H9 (cell line): ENCODE results near the gene FOXD1. TPM values are rescaled to one million over a fixed set of nuclear protein-coding genes. Genes with fewer than 3 reads are reported as not detected.

Source experiments
- DNase-seq: peaks from one replicate; pipeline ENCODE4 v3.0.0-alpha.2; 2017
- H2AFZ ChIP-seq: one replicate; pipeline ENCODE4 v1.6.1; 2013; ENCODE audit warnings: mild to moderate bottlenecking, low read length, control low read depth, moderate library complexity
- H2AK5ac ChIP-seq: 2 replicates; pipeline ENCODE4 v1.6.1; 2013; ENCODE audit warnings: low read length, control low read depth, mixed read lengths; ENCODE audit not compliant: insufficient read length
- H2BK120ac ChIP-seq: one replicate; pipeline ENCODE4 v1.6.1; 2013; ENCODE audit warnings: low read depth, mild to moderate bottlenecking, low read length, control low read depth, inconsistent platforms; ENCODE audit not compliant: poor library complexity, severe bottlenecking
- H2BK12ac ChIP-seq: 2 replicates; pipeline ENCODE4 v1.6.1; 2013; ENCODE audit warnings: low read length, control low read depth, mixed read lengths, low read depth; ENCODE audit not compliant: insufficient read length
- H2BK15ac ChIP-seq: 2 replicates; pipeline ENCODE4 v1.6.1; 2013; ENCODE audit warnings: low read depth, low read length, control low read depth
- H2BK20ac ChIP-seq: one replicate; pipeline ENCODE4 v1.6.1; 2013; ENCODE audit warnings: low read depth, mild to moderate bottlenecking, low read length, control low read depth, inconsistent platforms; ENCODE audit not compliant: poor library complexity, severe bottlenecking
- H2BK5ac ChIP-seq: 2 replicates; pipeline ENCODE4 v1.6.1; 2013; ENCODE audit warnings: low read length, control low read depth, mixed read lengths; ENCODE audit not compliant: insufficient read length
- H3K14ac ChIP-seq: 2 replicates; pipeline ENCODE4 v1.6.1; 2013; ENCODE audit warnings: low read length, control low read depth; ENCODE audit not compliant: insufficient read depth
- H3K18ac ChIP-seq: 2 replicates; pipeline ENCODE4 v1.6.1; 2013; ENCODE audit warnings: low read depth, mild to moderate bottlenecking, mixed read lengths, low read length, control low read depth; ENCODE audit not compliant: insufficient read length
- H3K23ac ChIP-seq: 2 replicates; pipeline ENCODE4 v1.6.1; 2013; ENCODE audit warnings: low read length, control low read depth, mixed read lengths, low read depth; ENCODE audit not compliant: insufficient read length
- H3K23me2 ChIP-seq: 2 replicates; pipeline ENCODE4 v1.6.1; 2013; ENCODE audit warnings: low read depth, mild to moderate bottlenecking, mixed read lengths, low read length, control low read depth; ENCODE audit not compliant: insufficient read length, poor library complexity, severe bottlenecking
- H3K27ac ChIP-seq: 2 replicates; pipeline ENCODE4 v1.5.1; 2013; ENCODE audit warnings: low read length, control low read depth, mixed read lengths, low read depth; ENCODE audit not compliant: insufficient read length
- H3K27me3 ChIP-seq: 2 replicates; pipeline ENCODE4 v1.6.1; 2013; ENCODE audit warnings: low read length, control low read depth, inconsistent platforms; ENCODE audit not compliant: insufficient read depth
- H3K4ac ChIP-seq: 2 replicates; pipeline ENCODE4 v1.6.1; 2013; ENCODE audit warnings: low read depth, mild to moderate bottlenecking, control low read depth, inconsistent platforms, low read length, moderate library complexity
- H3K4me1 ChIP-seq: 2 replicates; pipeline ENCODE4 v1.6.1; 2013; ENCODE audit warnings: low read length, control low read depth, inconsistent platforms; ENCODE audit not compliant: insufficient read depth
- H3K4me2 ChIP-seq: 2 replicates; pipeline ENCODE4 v1.6.1; 2013; ENCODE audit warnings: low read length, control low read depth, mixed read lengths; ENCODE audit not compliant: insufficient read length, insufficient read depth
- H3K56ac ChIP-seq: 2 replicates; pipeline ENCODE4 v1.6.1; 2013; ENCODE audit warnings: low read depth, mild to moderate bottlenecking, mixed read lengths, low read length, control low read depth; ENCODE audit not compliant: insufficient read length
- H3K79me1 ChIP-seq: 2 replicates; pipeline ENCODE4 v1.6.1; 2013; ENCODE audit warnings: low read depth, mild to moderate bottlenecking, moderate library complexity, low read length, control low read depth, inconsistent platforms; ENCODE audit not compliant: insufficient read depth, poor library complexity, severe bottlenecking
- H3K79me2 ChIP-seq: 2 replicates; pipeline ENCODE4 v1.6.1; 2013; ENCODE audit warnings: low read length, control low read depth, inconsistent platforms; ENCODE audit not compliant: insufficient read depth
- H3K9ac ChIP-seq: 2 replicates; pipeline ENCODE4 v1.6.1; 2013; ENCODE audit warnings: low read length, control low read depth, mixed read lengths; ENCODE audit not compliant: insufficient read length; ENCODE audit errors: extremely low read depth
- H3K9me3 ChIP-seq: one replicate; pipeline ENCODE4 v1.6.1; 2013; ENCODE audit warnings: low read depth, low read length, inconsistent platforms; ENCODE audit not compliant: control insufficient read depth
- H3T11ph ChIP-seq: one replicate; pipeline ENCODE4 v1.6.1; 2013; ENCODE audit warnings: mild to moderate bottlenecking, low read length, control low read depth, inconsistent platforms
- H4K20me1 ChIP-seq: one replicate; pipeline ENCODE4 v1.6.1; 2013; ENCODE audit not compliant: control insufficient read depth, insufficient read length, insufficient read depth
- H4K5ac ChIP-seq: 2 replicates; pipeline ENCODE4 v1.6.1; 2013; ENCODE audit warnings: low read depth, mild to moderate bottlenecking, mixed read lengths, low read length, control low read depth; ENCODE audit not compliant: insufficient read length
- H4K8ac ChIP-seq: replicated peaks from 2 replicates; pipeline ENCODE4 v1.6.1; 2013; ENCODE audit warnings: low read length, control low read depth, mixed read lengths, low read depth; ENCODE audit not compliant: insufficient read length
- H4K91ac ChIP-seq: 2 replicates; pipeline ENCODE4 v1.6.1; 2013; ENCODE audit warnings: low read depth, mild to moderate bottlenecking, moderate library complexity, mixed read lengths, low read length, control low read depth; ENCODE audit not compliant: insufficient read length
- H3K27ac Mint-ChIP-seq, 3 experiments: 2 replicates in 2 of 3; 3 replicates in 1 of 3; pipeline ENCODE4 v1.8.0; 2020 to 2021; ENCODE audit warnings: mixed read lengths in 3 of 3, mild to moderate bottlenecking in 1 of 3, moderate library complexity in 1 of 3
- H3K27me3 Mint-ChIP-seq: 2 replicates; pipeline ENCODE4 v1.8.0; 2021; ENCODE audit warnings: low read depth, mild to moderate bottlenecking, moderate library complexity, mixed read lengths
- H3K36me3 Mint-ChIP-seq, 3 experiments: 2 replicates in 2 of 3; 3 replicates in 1 of 3; pipeline ENCODE4 v1.8.0; 2020 to 2021; ENCODE audit warnings: low read depth in 3 of 3, mixed read lengths in 3 of 3; ENCODE audit not compliant: insufficient read depth in 1 of 3
- H3K4me1 Mint-ChIP-seq, 2 experiments: 2 replicates each; pipeline ENCODE4 v1.8.0; 2020; ENCODE audit warnings: mixed read lengths in 2 of 2
- H3K4me3 Mint-ChIP-seq, 2 experiments: 2 replicates in 1 of 2; 3 replicates in 1 of 2; pipeline ENCODE4 v1.8.0; 2020 to 2021; ENCODE audit warnings: mild to moderate bottlenecking in 2 of 2, mixed read lengths in 2 of 2, moderate library complexity in 1 of 2
- H3K9me3 Mint-ChIP-seq, 2 experiments: 2 replicates in 1 of 2; 3 replicates in 1 of 2; pipeline ENCODE4 v1.8.0; 2020; ENCODE audit warnings: mild to moderate bottlenecking in 2 of 2, mixed read lengths in 2 of 2, moderate library complexity in 1 of 2
- WGBS: extraction: QIAGEN DNeasy Blood & Tissue Kit; methylation state at CpG from one replicate; pipeline ENCODE4 v1.1.7; 2013; ENCODE audit warnings: missing lambda C conversion rate, low lambda C conversion rate, mixed read lengths; ENCODE audit not compliant: insufficient read length; ENCODE audit errors: extremely low coverage; 5-methylcytosine and 5-hydroxymethylcytosine counted together
- total RNA-seq: library from RNA; stranded (reverse); gene quantifications from 2 replicates; pipeline ENCODE4 v1.2.1, GENCODE V29; 2021
- TF ChIP-seq, protein P1 (sequence below): fragments of 200-600 bp; sonication (generic); conservative IDR thresholded peaks from 3 replicates; pipeline ENCODE4 v1.8.0; 2021; ENCODE audit warnings: antibody characterized with exemption, mild to moderate bottlenecking

FOXD1 gene
- total RNA-seq, 1 experiment from 2014 or later = 0.20 TPM

GRCh38 chr5:73454379-73455036, 5.9 kb upstream of the FOXD1 start:
- peaks cover 51% of the 10 kb centered on the region for H3K27me3 Mint-ChIP-seq
- Histone ChIP-seq H3K18ac (no peak overlapping the region), H3K79me2 (no peaks in the 10 kb centered on the region), H2AFZ (no peak overlapping the region), H2BK20ac (no peak overlapping the region), H2BK120ac (no peak overlapping the region), H3K23me2 (peaks cover 7% of the 10 kb centered on the region), H2BK12ac (no peak overlapping the region), H4K20me1 (no peaks in the 10 kb centered on the region), H2AK5ac (no peak overlapping the region), H3K27ac (no peak overlapping the region), H4K8ac (no peak overlapping the region), H2BK15ac (no peak overlapping the region), H2BK5ac (no peak overlapping the region), H3K4me2 (no peak overlapping the region), H3T11ph (no peak overlapping the region), H3K56ac (no peak overlapping the region), H3K4me1 (no peaks in the 10 kb centered on the region; the same call in 1 of the 2 replicates), H4K5ac (no peak overlapping the region), H3K27me3 (peaks cover 37% of the 10 kb centered on the region), H3K14ac (no peak overlapping the region), H4K91ac (no peak overlapping the region), H3K79me1 (no peaks in the 10 kb centered on the region), H3K9me3 (no peaks in the 10 kb centered on the region), H3K23ac (no peak overlapping the region), H3K4ac (no peak overlapping the region), H3K9ac (no peak overlapping the region)
- no peak overlapping the region for H3K27ac Mint-ChIP-seq
- H3K36me3 Mint-ChIP-seq = peaks cover 0 to 3% (median 0%) of the 10 kb centered on the region in 3 experiments; a peak in 2 of 7 replicates
- H3K4me1 Mint-ChIP-seq = peaks cover 11 to 16% of the 10 kb centered on the region in 2 experiments
- DNase-seq = peak; percentile 88
- peaks cover 0 to 8% of the 10 kb centered on the region in 2 experiments; a peak in 1 of 5 replicates for H3K9me3 Mint-ChIP-seq
- TF ChIP-seq, protein P1, sequence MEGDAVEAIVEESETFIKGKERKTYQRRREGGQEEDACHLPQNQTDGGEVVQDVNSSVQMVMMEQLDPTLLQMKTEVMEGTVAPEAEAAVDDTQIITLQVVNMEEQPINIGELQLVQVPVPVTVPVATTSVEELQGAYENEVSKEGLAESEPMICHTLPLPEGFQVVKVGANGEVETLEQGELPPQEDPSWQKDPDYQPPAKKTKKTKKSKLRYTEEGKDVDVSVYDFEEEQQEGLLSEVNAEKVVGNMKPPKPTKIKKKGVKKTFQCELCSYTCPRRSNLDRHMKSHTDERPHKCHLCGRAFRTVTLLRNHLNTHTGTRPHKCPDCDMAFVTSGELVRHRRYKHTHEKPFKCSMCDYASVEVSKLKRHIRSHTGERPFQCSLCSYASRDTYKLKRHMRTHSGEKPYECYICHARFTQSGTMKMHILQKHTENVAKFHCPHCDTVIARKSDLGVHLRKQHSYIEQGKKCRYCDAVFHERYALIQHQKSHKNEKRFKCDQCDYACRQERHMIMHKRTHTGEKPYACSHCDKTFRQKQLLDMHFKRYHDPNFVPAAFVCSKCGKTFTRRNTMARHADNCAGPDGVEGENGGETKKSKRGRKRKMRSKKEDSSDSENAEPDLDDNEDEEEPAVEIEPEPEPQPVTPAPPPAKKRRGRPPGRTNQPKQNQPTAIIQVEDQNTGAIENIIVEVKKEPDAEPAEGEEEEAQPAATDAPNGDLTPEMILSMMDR = peak; percentile 85
- no CpG with 5 or more reads among the region's 6 CpGs for WGBS
- H3K4me3 Mint-ChIP-seq = no peak overlapping the region
